ENCODE results near the gene IFITM5.

IFITM5 gene

DNA sequence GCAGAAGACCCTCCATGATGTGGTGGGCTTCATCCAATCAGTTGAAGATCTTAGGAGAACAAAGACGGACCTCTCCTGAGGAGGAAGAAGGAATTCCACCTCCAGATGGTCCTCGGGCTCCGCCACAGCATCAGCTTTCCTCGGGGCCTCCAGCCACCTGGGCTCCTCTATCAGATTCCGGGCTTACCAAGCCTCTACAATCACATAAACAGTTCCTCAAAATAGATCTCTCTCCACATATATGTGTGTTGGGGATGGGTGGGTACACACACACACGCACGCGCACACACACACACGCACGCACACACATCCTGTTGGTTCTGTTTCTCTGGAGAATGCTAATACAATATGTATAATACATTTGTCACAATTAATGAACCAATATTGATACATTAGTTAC lies 39.9 kb downstream of the IFITM5 start:
- no peak for DNase-seq

DNA sequence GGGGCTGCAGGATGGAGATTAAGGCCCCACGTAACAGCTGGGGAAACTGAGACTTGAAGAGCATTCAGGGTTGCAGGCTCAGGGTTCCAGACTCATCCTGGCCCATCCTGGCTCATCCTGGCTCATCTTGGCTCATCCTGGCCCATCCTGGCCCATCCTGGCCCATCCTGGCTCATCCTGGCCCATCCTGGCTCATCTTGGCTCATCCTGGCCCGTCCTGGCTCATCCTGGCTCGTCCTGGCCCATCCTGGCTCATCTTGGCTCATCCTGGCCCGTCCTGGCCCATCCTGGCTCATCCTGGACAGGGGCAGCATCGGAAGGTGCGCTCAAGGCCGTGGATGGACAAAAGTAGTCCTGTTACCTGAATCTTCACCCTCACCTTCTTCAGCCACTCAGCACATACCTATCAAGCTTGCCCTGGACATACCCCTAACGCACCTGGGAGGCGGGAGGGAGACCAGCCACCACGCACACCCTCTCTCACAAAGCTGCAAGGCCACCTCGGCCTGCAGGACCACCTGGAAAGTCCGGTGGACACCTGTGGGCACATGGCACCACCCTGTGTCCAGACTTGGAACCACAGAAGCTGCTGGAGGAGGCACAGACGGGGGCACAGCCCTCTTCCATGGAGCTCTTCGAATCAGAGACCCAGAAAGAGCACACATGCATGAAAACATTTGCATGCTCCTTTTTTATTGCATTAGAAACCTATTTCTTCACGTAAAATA lies 41.4 kb downstream of the IFITM5 start:
- no peak for DNase-seq

DNA sequence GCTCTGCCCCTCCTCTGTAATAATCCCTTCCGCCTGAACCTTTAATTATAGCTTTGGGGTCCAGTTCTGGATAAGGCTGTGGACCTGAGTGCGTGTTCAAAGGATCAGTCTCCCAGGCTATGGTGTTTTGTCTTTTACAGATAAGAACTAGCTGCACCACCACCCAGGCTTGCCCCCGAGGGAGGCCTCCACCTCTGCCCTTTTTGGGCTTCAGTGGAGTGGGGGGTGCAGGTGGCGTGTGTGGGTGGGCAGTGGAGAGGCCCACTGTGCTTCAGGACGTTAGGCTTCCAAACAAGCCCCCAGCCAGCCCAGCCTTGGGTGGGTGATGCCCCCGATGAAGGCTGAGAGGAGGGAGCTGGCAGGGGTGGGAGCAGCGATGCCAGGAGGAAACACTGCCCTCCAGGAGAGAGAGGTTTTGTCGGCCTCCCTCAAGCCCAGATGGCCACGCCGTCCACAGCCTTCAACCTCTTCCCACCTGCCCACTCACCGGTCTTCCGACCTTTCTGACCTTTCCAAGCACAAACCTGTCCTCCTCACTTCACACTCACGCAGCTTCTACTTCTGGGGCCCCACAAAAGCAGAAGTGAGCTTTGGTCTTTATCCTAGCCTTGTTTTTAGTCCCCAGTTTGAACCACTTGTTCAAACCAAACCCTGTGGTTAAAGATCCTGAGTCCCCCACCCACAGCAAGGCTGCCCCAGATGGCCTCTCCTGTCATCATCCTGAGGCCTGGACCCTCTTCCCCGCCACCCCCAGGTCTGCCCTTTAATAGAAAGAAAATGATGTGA lies 42.2 kb downstream of the IFITM5 start:
- no peak for DNase-seq

- DNase-seq, result no peak
These were observed 43.5 kb downstream of the IFITM5 start for GRCh38 chr11:255816-256215.

DNA sequence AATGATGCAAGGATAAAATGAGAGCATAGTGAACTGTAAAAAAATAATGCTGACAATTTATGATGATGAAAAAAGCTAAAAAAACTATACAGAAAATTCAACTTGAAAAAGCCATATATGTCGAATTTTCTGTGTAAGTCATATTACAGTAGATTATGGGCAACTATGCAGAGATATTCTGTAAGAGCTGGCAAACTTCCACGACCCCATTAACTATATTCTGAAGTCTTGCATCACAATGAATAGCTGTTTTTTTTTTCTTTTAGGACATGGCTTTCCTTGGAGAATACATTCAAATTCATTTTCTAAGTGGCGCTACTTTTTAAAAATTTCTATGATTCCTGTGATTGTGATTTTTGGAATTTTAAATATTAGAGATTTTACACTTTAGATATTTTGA lies 44.1 kb downstream of the IFITM5 start:
- peak; percentile 10 for DNase-seq

DNA sequence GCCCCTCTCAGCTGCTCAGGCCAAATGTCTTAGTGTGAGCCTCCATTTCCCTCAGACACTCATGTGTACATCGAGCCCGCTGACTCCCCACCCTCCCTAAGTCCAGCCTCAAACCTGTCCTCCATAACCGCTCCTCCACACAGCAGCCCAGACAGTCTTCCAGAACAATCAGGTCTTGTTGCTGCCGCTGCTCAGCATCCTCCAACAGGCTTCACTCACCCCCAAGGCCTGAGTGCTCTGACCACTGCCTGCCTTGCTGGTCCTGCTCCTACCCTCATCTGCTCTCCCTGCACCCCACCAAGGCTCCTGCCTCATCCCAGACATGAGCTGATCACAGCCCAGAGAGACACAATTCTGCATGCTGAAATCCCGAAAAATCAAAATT lies 45.4 kb downstream of the IFITM5 start:
- DNase-seq, result no peak

DNA sequence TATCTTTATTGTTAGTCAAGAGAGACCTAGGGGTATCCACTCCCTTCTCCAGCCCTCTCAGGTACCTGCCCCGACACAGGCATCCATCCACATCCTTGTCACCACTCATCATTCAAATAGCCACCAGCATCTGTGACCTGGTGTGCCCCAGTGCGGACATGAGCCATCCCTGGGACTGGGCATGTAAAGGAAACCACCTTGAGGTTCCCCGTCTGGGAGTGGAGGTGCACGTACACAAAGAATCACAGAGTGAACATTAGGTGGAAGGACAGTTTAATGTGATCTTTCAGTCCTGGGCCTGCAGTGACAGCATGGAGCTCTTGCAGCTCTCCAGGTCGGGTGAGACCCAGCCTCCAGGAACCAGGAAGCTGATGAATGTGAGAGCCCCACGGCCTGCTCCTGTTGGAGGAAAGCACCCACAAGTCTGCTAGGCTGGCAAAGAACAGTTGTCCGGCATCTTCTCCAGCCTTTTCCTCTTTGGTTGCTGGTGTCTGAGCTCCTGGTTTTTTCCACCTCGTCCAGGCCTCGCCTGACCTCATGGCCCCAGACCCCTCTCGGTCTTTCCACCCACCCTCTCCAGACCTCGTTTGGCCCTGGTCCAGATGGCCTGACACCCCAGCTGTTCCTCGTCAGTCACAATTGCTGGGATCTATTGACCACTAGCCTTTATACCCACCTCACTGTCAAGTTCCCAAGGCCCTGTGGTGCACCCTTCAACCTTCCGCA lies 46.0 kb downstream of the IFITM5 start:
- no peak for DNase-seq

GRCh38 chr11:252666-253065 lies 46.7 kb downstream of the IFITM5 start:
- no peak for DNase-seq

DNA sequence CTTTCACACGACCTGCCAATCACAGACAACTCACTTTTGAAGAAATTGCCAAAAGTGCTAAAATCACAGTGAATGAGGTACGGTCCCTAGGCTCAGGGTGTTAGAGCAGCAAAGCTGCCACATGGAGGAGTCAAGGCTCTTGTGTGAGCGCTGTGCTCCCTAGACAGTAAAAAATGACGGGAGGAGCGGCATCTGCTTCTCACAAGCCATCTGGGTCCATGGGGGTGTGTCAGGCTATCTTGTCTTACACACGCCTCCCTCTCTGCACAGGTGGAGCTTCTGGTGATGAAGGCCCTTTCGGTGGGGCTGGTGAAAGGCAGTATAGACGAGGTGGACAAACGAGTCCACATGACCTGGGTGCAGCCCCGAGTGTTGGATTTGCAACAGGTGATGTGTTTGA lies 47.8 kb downstream of the IFITM5 start:
- no peak for DNase-seq

- peak; percentile 47 for DNase-seq
These were observed 48.5 kb downstream of the IFITM5 start for GRCh38 chr11:250740-251299.

DNA sequence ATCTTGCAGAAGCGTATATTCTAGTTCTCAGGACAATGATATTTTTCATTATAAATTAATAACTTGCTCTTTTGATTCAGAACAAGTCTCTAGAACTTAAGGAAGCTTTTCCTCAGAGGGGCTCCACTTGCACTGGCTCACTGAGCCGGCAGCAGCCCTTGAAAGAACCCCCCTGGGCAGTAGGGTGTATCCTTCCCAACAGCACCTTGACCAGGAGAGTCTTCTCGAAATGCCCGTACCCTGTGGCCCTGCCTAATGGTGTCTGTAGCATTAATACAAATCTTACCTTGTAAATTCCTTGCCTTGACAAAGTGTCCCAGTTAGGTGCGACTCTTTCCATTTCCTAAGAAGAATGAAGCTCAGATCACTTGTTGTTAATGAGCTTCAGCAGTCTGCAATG lies 49.1 kb downstream of the IFITM5 start:
- no peak for DNase-seq

- no peak for DNase-seq
These were observed 50.3 kb downstream of the IFITM5 start for GRCh38 chr11:249062-249461.
